ENCODE measurements around the gene ARNT2. TPM values are rescaled to one million over a fixed set of nuclear protein-coding genes. Genes with fewer than 3 reads are reported as not detected.

The ARNT2 gene
- total and polyA plus RNA-seq, 4 experiments from 2014 or later = not detected

- no peaks in the 10 kb centered on the region for H3K36me3 Mint-ChIP-seq
- H3K4me1 Mint-ChIP-seq = peaks cover 0 to 2% (median 0%) of the 10 kb centered on the region in 4 donors
- peaks cover 0 to 17% of the 10 kb centered on the region in 2 donors for H3K27me3 Mint-ChIP-seq
- intact Hi-C loops (cut with micrococcal nuclease) = no loop called here
- Histone ChIP-seq H3K4me1 (ENCODE audit: insufficient read depth, low read length) (no peaks in the 10 kb centered on the region), H3K27me3 (ENCODE audit: insufficient read depth, low read length) (no peaks in the 10 kb centered on the region), H3K9me3 (ENCODE audit: control insufficient read depth in 1 of 2, low read length in 2 of 2) (no peaks in the 10 kb centered on the region), H3K4me3 (ENCODE audit: low read length in 2 of 2) (no peak overlapping the region), H3K36me3 (ENCODE audit: insufficient read depth, low read length) (no peaks in the 10 kb centered on the region), H3K27ac (ENCODE audit: low read depth, low read length) (no peak overlapping the region)
- POLR2A ChIA-PET (ENCODE audit: partially characterized antibody) = no interaction called here
- no peak for DNase-seq
- no peak overlapping the region for H3K27ac Mint-ChIP-seq
- no peaks in the 10 kb centered on the region for H3K9me3 Mint-ChIP-seq
- H3K4me3 Mint-ChIP-seq = no peak overlapping the region
- CTCF ChIA-PET (ENCODE audit: partially characterized antibody) = no interaction called here
These were observed 80.2 kb downstream of the ARNT2 start for GRCh38 chr15:80484333-80484864.

DNA sequence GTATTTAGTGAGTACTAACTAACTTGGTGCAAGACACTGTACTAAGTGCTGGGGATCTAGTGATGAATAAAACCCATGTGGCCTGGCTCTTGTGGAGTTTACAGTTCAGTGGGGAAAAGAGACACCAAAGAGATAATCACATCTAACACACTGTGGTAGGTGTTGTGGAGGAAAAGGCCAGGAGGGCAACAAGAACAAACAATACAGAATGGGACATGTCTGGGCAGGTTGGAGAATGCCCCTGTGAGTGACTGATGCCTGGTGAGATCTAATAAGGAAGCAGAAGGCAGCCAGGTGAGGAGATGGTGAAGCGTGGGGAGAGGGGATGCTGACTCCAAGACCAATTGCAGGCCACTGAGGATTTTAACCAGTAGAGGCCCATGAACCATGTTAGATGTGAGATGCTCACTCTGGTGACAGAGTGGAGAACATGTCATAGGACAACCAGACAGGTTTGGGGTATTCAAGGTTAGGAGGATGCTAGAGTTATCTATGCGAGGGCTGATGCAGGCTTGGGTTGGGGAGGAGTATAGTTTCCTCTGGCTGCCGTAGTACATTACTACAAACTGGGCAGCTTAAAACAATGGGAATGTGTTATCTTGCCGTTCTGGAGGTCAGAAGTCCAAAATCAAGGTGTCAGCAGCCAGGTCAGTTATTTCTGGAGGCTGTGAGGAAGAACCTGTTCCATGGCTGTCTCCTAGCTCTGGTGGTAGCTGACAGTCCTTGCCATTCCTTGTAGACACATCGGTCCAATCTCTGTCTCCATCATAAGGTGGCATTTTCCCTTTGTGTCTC, 81.4 kb downstream of the ARNT2 start:
- DNase-seq = no peak
- no peaks in the 10 kb centered on the region for H3K27me3 ChIP-seq (ENCODE audit: insufficient read depth, low read length)
- POLR2A ChIA-PET (ENCODE audit: partially characterized antibody) = no interaction called here
- H3K9me3 ChIP-seq (ENCODE audit: control insufficient read depth in 1 of 2, low read length in 2 of 2) = no peaks in the 10 kb centered on the region
- H3K27ac Mint-ChIP-seq = peak overlapping the region in 1 of 7 donors; percentile 31
- peaks cover 0 to 14% of the 10 kb centered on the region in 2 donors for H3K27me3 Mint-ChIP-seq
- no peak overlapping the region for H3K4me3 ChIP-seq (ENCODE audit: low read length in 2 of 2)
- H3K4me1 Mint-ChIP-seq = peaks cover 0 to 2% (median 0%) of the 10 kb centered on the region in 4 donors
- no peaks in the 10 kb centered on the region for H3K9me3 Mint-ChIP-seq
- no peaks in the 10 kb centered on the region for H3K36me3 ChIP-seq (ENCODE audit: insufficient read depth, low read length)
- CTCF ChIA-PET (ENCODE audit: partially characterized antibody) = no interaction called here
- no peaks in the 10 kb centered on the region for H3K36me3 Mint-ChIP-seq
- no peak overlapping the region for H3K4me3 Mint-ChIP-seq
- no peaks in the 10 kb centered on the region for H3K4me1 ChIP-seq (ENCODE audit: insufficient read depth, low read length)
- no peak overlapping the region for H3K27ac ChIP-seq (ENCODE audit: low read depth, low read length)
- intact Hi-C loops (cut with micrococcal nuclease) = no loop called here

DNA sequence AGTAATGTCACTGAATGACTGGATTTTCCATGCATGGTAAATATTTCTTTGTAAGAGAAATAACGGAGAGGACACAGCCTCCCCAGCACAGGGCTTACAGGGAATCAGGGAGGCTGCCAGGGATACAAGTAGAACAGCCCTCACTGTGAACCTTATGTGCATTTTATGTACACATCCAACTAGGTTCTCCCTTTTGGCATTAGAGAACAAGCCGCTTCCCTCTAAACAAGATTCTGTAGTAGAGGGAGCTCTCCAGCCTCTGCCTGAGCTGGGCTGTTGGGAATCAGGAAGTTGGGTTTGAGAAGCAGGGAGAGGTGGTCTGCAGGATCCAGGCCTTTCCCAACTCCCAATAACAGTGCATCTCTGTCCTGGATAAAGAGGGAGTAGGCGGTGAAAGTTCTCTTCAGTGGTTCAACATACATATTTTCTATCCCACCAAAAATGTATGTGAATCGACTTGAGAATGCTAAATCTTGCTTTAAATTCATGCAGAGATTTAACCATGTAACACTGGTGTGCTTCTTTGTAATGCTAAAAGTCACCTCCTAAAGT, 83.7 kb downstream of the ARNT2 start:
- peaks cover 0 to 2% (median 0%) of the 10 kb centered on the region in 4 donors for H3K4me1 Mint-ChIP-seq
- peaks cover 0 to 18% of the 10 kb centered on the region in 2 donors for H3K27me3 Mint-ChIP-seq
- H3K36me3 Mint-ChIP-seq = no peaks in the 10 kb centered on the region
- POLR2A ChIA-PET (ENCODE audit: partially characterized antibody) = no interaction called here
- no peaks in the 10 kb centered on the region for H3K9me3 ChIP-seq (ENCODE audit: control insufficient read depth in 1 of 2, low read length in 2 of 2)
- intact Hi-C loops (cut with micrococcal nuclease) = no loop called here
- H3K27ac ChIP-seq (ENCODE audit: low read depth, low read length) = no peak overlapping the region
- H3K4me3 Mint-ChIP-seq = no peak overlapping the region
- H3K27me3 ChIP-seq (ENCODE audit: insufficient read depth, low read length) = no peaks in the 10 kb centered on the region
- no peak overlapping the region for H3K4me3 ChIP-seq (ENCODE audit: low read length in 2 of 2)
- H3K27ac Mint-ChIP-seq = no peak overlapping the region
- H3K9me3 Mint-ChIP-seq = no peaks in the 10 kb centered on the region
- H3K36me3 ChIP-seq (ENCODE audit: insufficient read depth, low read length) = no peaks in the 10 kb centered on the region
- no peak for DNase-seq
- H3K4me1 ChIP-seq (ENCODE audit: insufficient read depth, low read length) = no peaks in the 10 kb centered on the region
- CTCF ChIA-PET (ENCODE audit: partially characterized antibody) = no interaction called here

DNA sequence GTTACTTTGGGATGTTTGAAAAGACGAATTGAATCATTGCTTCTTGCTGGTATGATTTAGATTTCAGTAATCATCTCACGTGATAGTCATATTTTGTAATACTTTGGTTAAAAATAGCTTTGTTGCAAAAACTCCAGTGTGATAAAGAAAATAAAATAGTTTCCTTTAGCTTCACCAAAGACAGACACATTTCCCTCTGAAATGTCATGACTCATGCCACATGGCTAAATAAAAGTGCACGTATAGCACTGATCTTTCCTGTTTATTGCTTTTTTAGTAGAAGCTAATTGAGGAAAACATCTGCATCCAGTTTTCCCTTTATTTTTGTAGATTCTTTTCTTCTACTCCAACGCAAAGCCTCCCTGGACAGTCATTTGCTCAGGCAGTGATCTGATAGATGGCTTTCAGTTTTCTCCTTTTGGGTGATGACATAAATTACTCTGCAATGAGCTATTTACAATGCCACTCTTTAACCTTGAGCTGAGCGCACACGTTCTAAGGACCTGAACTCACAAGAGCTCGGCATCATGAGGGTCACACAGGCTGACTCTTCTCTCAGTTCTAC, 84.9 kb downstream of the ARNT2 start:
- Histone ChIP-seq H3K36me3 (ENCODE audit: insufficient read depth, low read length) (no peaks in the 10 kb centered on the region), H3K9me3 (ENCODE audit: control insufficient read depth in 1 of 2, low read length in 2 of 2) (no peaks in the 10 kb centered on the region), H3K4me3 (ENCODE audit: low read length in 2 of 2) (no peak overlapping the region), H3K4me1 (ENCODE audit: insufficient read depth, low read length) (no peaks in the 10 kb centered on the region), H3K27me3 (ENCODE audit: insufficient read depth, low read length) (no peaks in the 10 kb centered on the region), H3K27ac (ENCODE audit: low read depth, low read length) (no peak overlapping the region)
- intact Hi-C loops (cut with micrococcal nuclease) = no loop called here
- POLR2A ChIA-PET (ENCODE audit: partially characterized antibody) = no interaction called here
- H3K9me3 Mint-ChIP-seq = no peaks in the 10 kb centered on the region
- H3K4me1 Mint-ChIP-seq = peaks cover 0 to 2% (median 0%) of the 10 kb centered on the region in 4 donors
- peaks cover 0 to 18% of the 10 kb centered on the region in 2 donors for H3K27me3 Mint-ChIP-seq
- no peaks in the 10 kb centered on the region for H3K36me3 Mint-ChIP-seq
- H3K27ac Mint-ChIP-seq = no peak overlapping the region
- DNase-seq = no peak
- CTCF ChIA-PET (ENCODE audit: partially characterized antibody) = interaction anchor here (0.8 to 1.3 kb wide), 2 partner anchors 10 to 287 kb away, joined by 3 to 4 read pairs; no protein-coding TSS in a partner anchor
- no peak overlapping the region for H3K4me3 Mint-ChIP-seq

- no peaks in the 10 kb centered on the region for H3K27me3 ChIP-seq (ENCODE audit: insufficient read depth, low read length)
- peaks cover 0 to 13% of the 10 kb centered on the region in 2 donors for H3K27me3 Mint-ChIP-seq
These were observed 86.3 kb downstream of the ARNT2 start for GRCh38 chr15:80490431-80490990.

GRCh38 chr15:80491163-80491847, 87.1 kb downstream of the ARNT2 start:
- no peaks in the 10 kb centered on the region for H3K36me3 Mint-ChIP-seq
- H3K4me1 ChIP-seq (ENCODE audit: insufficient read depth, low read length) = no peaks in the 10 kb centered on the region
- intact Hi-C loops (cut with micrococcal nuclease) = no loop called here
- no peaks in the 10 kb centered on the region for H3K4me1 Mint-ChIP-seq
- H3K4me3 ChIP-seq (ENCODE audit: low read length in 2 of 2) = no peak overlapping the region
- no peaks in the 10 kb centered on the region for H3K9me3 ChIP-seq (ENCODE audit: control insufficient read depth in 1 of 2, low read length in 2 of 2)
- H3K4me3 Mint-ChIP-seq = no peak overlapping the region
- ChIA-PET POLR2A (ENCODE audit: partially characterized antibody) (no interaction called here), CTCF (ENCODE audit: partially characterized antibody) (no interaction called here)
- H3K27ac ChIP-seq (ENCODE audit: low read depth, low read length) = no peak overlapping the region
- H3K27ac Mint-ChIP-seq = no peak overlapping the region
- H3K27me3 Mint-ChIP-seq = peaks cover 0 to 9% of the 10 kb centered on the region in 2 donors
- H3K9me3 Mint-ChIP-seq = no peaks in the 10 kb centered on the region
- H3K27me3 ChIP-seq (ENCODE audit: insufficient read depth, low read length) = no peaks in the 10 kb centered on the region
- no peaks in the 10 kb centered on the region for H3K36me3 ChIP-seq (ENCODE audit: insufficient read depth, low read length)
- no peak for DNase-seq

More at GRCh38 chr15:80490431-80490990, 86.3 kb downstream of the ARNT2 start:
- DNase-seq = no peak
- Histone ChIP-seq H3K27ac (ENCODE audit: low read depth, low read length) (no peak overlapping the region), H3K9me3 (ENCODE audit: control insufficient read depth in 1 of 2, low read length in 2 of 2) (no peaks in the 10 kb centered on the region), H3K36me3 (ENCODE audit: insufficient read depth, low read length) (no peaks in the 10 kb centered on the region), H3K4me1 (ENCODE audit: insufficient read depth, low read length) (no peaks in the 10 kb centered on the region), H3K4me3 (ENCODE audit: low read length in 2 of 2) (no peak overlapping the region)
- H3K36me3 Mint-ChIP-seq = no peaks in the 10 kb centered on the region
- no peaks in the 10 kb centered on the region for H3K9me3 Mint-ChIP-seq
- ChIA-PET POLR2A (ENCODE audit: partially characterized antibody) (no interaction called here), CTCF (ENCODE audit: partially characterized antibody) (no interaction called here)
- intact Hi-C loops (cut with micrococcal nuclease) = no loop called here
- no peaks in the 10 kb centered on the region for H3K4me1 Mint-ChIP-seq
- H3K27ac Mint-ChIP-seq = no peak overlapping the region
- no peak overlapping the region for H3K4me3 Mint-ChIP-seq

GRCh38 chr15:80492409-80492808, 88.2 kb downstream of the ARNT2 start:
- no peaks in the 10 kb centered on the region for H3K4me1 Mint-ChIP-seq
- CTCF ChIA-PET (ENCODE audit: partially characterized antibody) = no interaction called here
- no peak overlapping the region for H3K4me3 ChIP-seq (ENCODE audit: low read length in 2 of 2)
- no peaks in the 10 kb centered on the region for H3K4me1 ChIP-seq (ENCODE audit: insufficient read depth, low read length)
- DNase-seq = no peak
- no peaks in the 10 kb centered on the region for H3K9me3 ChIP-seq (ENCODE audit: control insufficient read depth in 1 of 2, low read length in 2 of 2)
- POLR2A ChIA-PET (ENCODE audit: partially characterized antibody) = no interaction called here
- no peak overlapping the region for H3K27ac ChIP-seq (ENCODE audit: low read depth, low read length)
- H3K27me3 ChIP-seq (ENCODE audit: insufficient read depth, low read length) = no peaks in the 10 kb centered on the region
- no peak overlapping the region for H3K4me3 Mint-ChIP-seq
- no peaks in the 10 kb centered on the region for H3K36me3 Mint-ChIP-seq
- no peak overlapping the region for H3K27ac Mint-ChIP-seq
- intact Hi-C loops (cut with micrococcal nuclease) = no loop called here
- H3K36me3 ChIP-seq (ENCODE audit: insufficient read depth, low read length) = no peaks in the 10 kb centered on the region
- peaks cover 2 to 13% of the 10 kb centered on the region in 2 donors for H3K27me3 Mint-ChIP-seq
- H3K9me3 Mint-ChIP-seq = no peaks in the 10 kb centered on the region
